SK-N-SH treated with all-trans-retinoic acid at 6 μM for 48 hours (cell line): ENCODE data around the gene CBFA2T2.

Experiments
- ARNTL ChIP-seq: fragments of 450-650 bp; formaldehyde crosslinking; IDR thresholded peaks from 2 replicates; pipeline ENCODE4 v1.5.0; 2020; ENCODE audit warnings: low read depth, mild to moderate bottlenecking, moderate library complexity, borderline replicate concordance
- BACH2 ChIP-seq: fragments of 250-450 bp; sonication (Bioruptor Pico); IDR thresholded peaks from 2 replicates; pipeline ENCODE4 v1.9.0; 2021; ENCODE audit warnings: mild to moderate bottlenecking, borderline replicate concordance
- ISL1 ChIP-seq: fragments of 250-450 bp; sonication (Bioruptor Pico); IDR thresholded peaks from 2 replicates; pipeline ENCODE4 v2.1.2; 2022; ENCODE audit warnings: mild to moderate bottlenecking, moderate library complexity
- SNAI2 ChIP-seq: fragments of 250-450 bp; sonication (Bioruptor Pico); IDR thresholded peaks from 2 replicates; pipeline ENCODE4 v1.5.0; 2020; ENCODE audit warnings: mild to moderate bottlenecking, moderate library complexity
- TCF4 ChIP-seq: fragments of 250-450 bp; sonication (Bioruptor Pico); IDR thresholded peaks from 2 replicates; pipeline ENCODE4 v1.8.0; 2021; ENCODE audit warnings: mild to moderate bottlenecking, moderate library complexity, borderline replicate concordance
- ZC3H10 ChIP-seq: fragments of 250-450 bp; sonication (Bioruptor Pico); IDR thresholded peaks from 2 replicates; pipeline ENCODE4 v1.5.1; 2021; ENCODE audit warnings: mild to moderate bottlenecking, moderate library complexity
- ZFP3 ChIP-seq: fragments of 250-450 bp; sonication (Bioruptor Pico); IDR thresholded peaks from 2 replicates; pipeline ENCODE4 v1.5.0; 2020; ENCODE audit warnings: mild to moderate bottlenecking, moderate library complexity
- ZNF565 ChIP-seq: fragments of 450-650 bp; formaldehyde crosslinking; conservative IDR thresholded peaks from 2 replicates; pipeline ENCODE4 v1.5.0; 2020; ENCODE audit warnings: low read depth, mild to moderate bottlenecking, moderate library complexity
- TF ChIP-seq, protein P1 (sequence below): fragments of 250-450 bp; sonication (Bioruptor Pico); IDR thresholded peaks from 2 replicates; pipeline ENCODE4 v1.5.1; 2020; ENCODE audit warnings: low read depth, mild to moderate bottlenecking, moderate library complexity
- TF ChIP-seq, protein P2 (sequence below): fragments of 250-450 bp; sonication (Bioruptor Pico); IDR thresholded peaks from 2 replicates; pipeline ENCODE4 v1.8.0; 2020; ENCODE audit warnings: mild to moderate bottlenecking, moderate library complexity, borderline replicate concordance

DNA sequence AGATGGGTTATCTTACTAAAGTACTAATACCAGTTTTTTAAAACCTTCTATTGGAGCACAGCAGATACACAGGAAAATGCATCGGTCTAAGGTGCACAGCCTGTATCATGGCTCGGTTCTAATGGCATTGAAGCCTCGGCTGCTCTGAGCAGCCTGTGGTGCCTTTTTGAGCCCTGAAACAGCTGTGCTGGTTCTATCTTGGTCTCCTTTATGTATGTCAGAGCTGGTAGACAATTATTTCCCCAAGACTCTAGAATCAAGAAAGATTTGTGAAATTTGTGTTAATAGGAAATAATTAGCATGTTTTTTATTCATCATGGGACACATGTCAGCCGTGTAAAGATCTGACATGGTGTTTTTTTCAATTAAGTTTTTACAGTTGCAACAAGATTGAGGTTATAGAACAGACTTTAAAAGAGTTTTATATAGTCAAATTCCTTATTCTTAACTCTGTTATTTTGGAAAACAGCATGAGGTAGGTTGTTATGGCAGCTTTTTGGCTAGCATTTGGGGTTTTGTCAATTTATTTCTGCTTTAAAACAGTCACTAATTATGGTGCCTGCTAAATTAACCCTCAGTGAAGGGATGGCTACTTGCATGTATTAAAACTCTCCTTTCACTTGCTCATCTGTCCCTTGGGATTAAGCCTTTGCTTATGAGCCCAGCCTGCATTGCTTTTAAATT lies 132.0 kb downstream of the CBFA2T2 start:
- TF ChIP-seq TCF4 (CRISPR knock-in tag) (no peak), ZNF565 (CRISPR knock-in tag) (no peak), SNAI2 (CRISPR knock-in tag) (no peak), ZFP3 (CRISPR knock-in tag) (no peak), ZC3H10 (CRISPR knock-in tag) (no peak), BACH2 (CRISPR knock-in tag) (no peak), ARNTL (CRISPR knock-in tag) (no peak), ISL1 (CRISPR knock-in tag) (no peak)
- TF ChIP-seq, protein P1, sequence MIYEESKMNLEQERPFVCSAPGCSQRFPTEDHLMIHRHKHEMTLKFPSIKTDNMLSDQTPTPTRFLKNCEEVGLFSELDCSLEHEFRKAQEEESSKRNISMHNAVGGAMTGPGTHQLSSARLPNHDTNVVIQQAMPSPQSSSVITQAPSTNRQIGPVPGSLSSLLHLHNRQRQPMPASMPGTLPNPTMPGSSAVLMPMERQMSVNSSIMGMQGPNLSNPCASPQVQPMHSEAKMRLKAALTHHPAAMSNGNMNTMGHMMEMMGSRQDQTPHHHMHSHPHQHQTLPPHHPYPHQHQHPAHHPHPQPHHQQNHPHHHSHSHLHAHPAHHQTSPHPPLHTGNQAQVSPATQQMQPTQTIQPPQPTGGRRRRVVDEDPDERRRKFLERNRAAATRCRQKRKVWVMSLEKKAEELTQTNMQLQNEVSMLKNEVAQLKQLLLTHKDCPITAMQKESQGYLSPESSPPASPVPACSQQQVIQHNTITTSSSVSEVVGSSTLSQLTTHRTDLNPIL (CRISPR knock-in tag): no peak
- TF ChIP-seq, protein P2, sequence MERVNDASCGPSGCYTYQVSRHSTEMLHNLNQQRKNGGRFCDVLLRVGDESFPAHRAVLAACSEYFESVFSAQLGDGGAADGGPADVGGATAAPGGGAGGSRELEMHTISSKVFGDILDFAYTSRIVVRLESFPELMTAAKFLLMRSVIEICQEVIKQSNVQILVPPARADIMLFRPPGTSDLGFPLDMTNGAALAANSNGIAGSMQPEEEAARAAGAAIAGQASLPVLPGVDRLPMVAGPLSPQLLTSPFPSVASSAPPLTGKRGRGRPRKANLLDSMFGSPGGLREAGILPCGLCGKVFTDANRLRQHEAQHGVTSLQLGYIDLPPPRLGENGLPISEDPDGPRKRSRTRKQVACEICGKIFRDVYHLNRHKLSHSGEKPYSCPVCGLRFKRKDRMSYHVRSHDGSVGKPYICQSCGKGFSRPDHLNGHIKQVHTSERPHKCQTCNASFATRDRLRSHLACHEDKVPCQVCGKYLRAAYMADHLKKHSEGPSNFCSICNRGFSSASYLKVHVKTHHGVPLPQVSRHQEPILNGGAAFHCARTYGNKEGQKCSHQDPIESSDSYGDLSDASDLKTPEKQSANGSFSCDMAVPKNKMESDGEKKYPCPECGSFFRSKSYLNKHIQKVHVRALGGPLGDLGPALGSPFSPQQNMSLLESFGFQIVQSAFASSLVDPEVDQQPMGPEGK (CRISPR knock-in tag): no peak
